ENCODE results near the gene ZSCAN22. TPM values are rescaled to one million over a fixed set of nuclear protein-coding genes. Genes with fewer than 3 reads are reported as not detected.
"Not testable (repeated sequence)": the region's sequence is repeated elsewhere in the genome, so short reads cannot be mapped to it uniquely, and the experiment has no call there.

ZSCAN22 gene
- total RNA-seq, 4 donors from 2014 or later = 2.2 to 3.2 (median 2.9) TPM

GRCh38 chr19:58366585-58367430, 40.0 kb downstream of the ZSCAN22 start:
- no peak overlapping the region for H3K4me3 ChIP-seq
- H3K27me3 ChIP-seq = no peaks in the 10 kb centered on the region
- peaks cover 0 to 26% (median 0%) of the 10 kb centered on the region in 3 donors for H3K36me3 ChIP-seq
- WGBS, 2 donors = 80 to 93% methylated on average over 21 to 23 of the region's 32 CpGs
- peaks cover 0 to 11% (median 1%) of the 10 kb centered on the region in 3 donors for H3K4me1 ChIP-seq
- no peak for TF ChIP-seq POLR2A (IDR thresholded peaks at IDR 0.05)
- TF ChIP-seq CTCF (IDR thresholded peaks at IDR 0.05) = no peak
- no peak for DNase-seq
- H3K9me3 ChIP-seq = no peaks in the 10 kb centered on the region
- intact Hi-C loops (cut with DNase I) = no loop called here
- no peak overlapping the region for H3K27ac ChIP-seq

GRCh38 chr19:58367698-58368454, 41.1 kb downstream of the ZSCAN22 start:
- intact Hi-C loops (cut with DNase I) = no loop called here
- no peak for DNase-seq
- Histone ChIP-seq H3K4me3 (no peak overlapping the region), H3K9me3 (no peaks in the 10 kb centered on the region), H3K27me3 (no peaks in the 10 kb centered on the region), H3K36me3 (peaks cover 0 to 26% (median 0%) of the 10 kb centered on the region in 3 donors), H3K27ac (no peak overlapping the region), H3K4me1 (peaks cover 0 to 7% (median 0%) of the 10 kb centered on the region in 3 donors)
- TF ChIP-seq POLR2A (IDR thresholded peaks at IDR 0.05) = no peak
- 74 to 93% methylated on average over 3 to 10 of the region's 106 CpGs for WGBS, 2 donors

- no peak for DNase-seq
- TF ChIP-seq POLR2A (IDR thresholded peaks at IDR 0.05) (no peak), CTCF (IDR thresholded peaks at IDR 0.05) (no peak)
- no peak overlapping the region for H3K27ac ChIP-seq
- WGBS, 2 donors = 95% methylated on average over 37 of the region's 68 CpGs; no CpG with 5 or more reads in 1 of the 2 donors
- H3K4me1 ChIP-seq = no peaks in the 10 kb centered on the region
- no peaks in the 10 kb centered on the region for H3K9me3 ChIP-seq
- no peaks in the 10 kb centered on the region for H3K27me3 ChIP-seq
- intact Hi-C loops (cut with DNase I) = no loop called here
- H3K36me3 ChIP-seq = peaks cover 0 to 26% (median 0%) of the 10 kb centered on the region in 3 donors
- H3K4me3 ChIP-seq = no peak overlapping the region
Measured at GRCh38 chr19:58368561-58369360, 42.0 kb downstream of the ZSCAN22 start.

GRCh38 chr19:58372311-58373133, 45.7 kb downstream of the ZSCAN22 start:
- Histone ChIP-seq H3K36me3 (peaks cover 0 to 15% (median 0%) of the 10 kb centered on the region in 3 donors), H3K27me3 (no peaks in the 10 kb centered on the region), H3K4me3 (no peak overlapping the region), H3K9me3 (no peaks in the 10 kb centered on the region), H3K4me1 (no peaks in the 10 kb centered on the region), H3K27ac (no peak overlapping the region)
- intact Hi-C loops (cut with DNase I) = no loop called here
- no peak for TF ChIP-seq CTCF (IDR thresholded peaks at IDR 0.05)
- TF ChIP-seq POLR2A (IDR thresholded peaks at IDR 0.05) = no peak
- 63 to 67% methylated on average over 14 to 15 of the region's 15 CpGs for WGBS, 2 donors
- no peak for DNase-seq

- WGBS, 2 donors = 64 to 74% methylated on average over 4 of the region's 4 CpGs
Measured at GRCh38 chr19:58374200-58374599, 47.4 kb downstream of the ZSCAN22 start.

GRCh38 chr19:58376724-58377123, 49.9 kb downstream of the ZSCAN22 start:
- peaks cover 12 to 20% (median 14%) of the 10 kb centered on the region in 3 donors for H3K4me1 ChIP-seq
- H3K36me3 ChIP-seq; intact Hi-C loops (cut with DNase I); H3K27me3 ChIP-seq; DNase-seq; H3K9me3 ChIP-seq; H3K4me3 ChIP-seq; H3K27ac ChIP-seq: not testable (repeated sequence)
- 54 to 60% methylated on average over 4 to 6 of the region's 7 CpGs for WGBS, 2 donors

More at GRCh38 chr19:58374200-58374599, 47.4 kb downstream of the ZSCAN22 start:
- H3K27ac ChIP-seq = no peak overlapping the region
- H3K36me3 ChIP-seq = no peaks in the 10 kb centered on the region
- TF ChIP-seq POLR2A (IDR thresholded peaks at IDR 0.05) (no peak), CTCF (IDR thresholded peaks at IDR 0.05) (no peak)
- no peak overlapping the region for H3K4me3 ChIP-seq
- H3K9me3 ChIP-seq = no peaks in the 10 kb centered on the region
- no peaks in the 10 kb centered on the region for H3K27me3 ChIP-seq
- intact Hi-C loops (cut with DNase I) = no loop called here
- no peak for DNase-seq
- peaks cover 0 to 3% (median 0%) of the 10 kb centered on the region in 3 donors for H3K4me1 ChIP-seq

Data from esophagus squamous epithelium (tissue), 5 donors.